ENCODE results near the gene KHK. TPM values are rescaled to one million over a fixed set of nuclear protein-coding genes. Genes with fewer than 3 reads are reported as not detected.

The KHK gene
- total and polyA plus RNA-seq, 9 of the 15 experiments (the other 6 are each of a cell fraction or from before 2014, with no cell fraction given): 1.5 to 10.7 (median 5.2) TPM

DNA sequence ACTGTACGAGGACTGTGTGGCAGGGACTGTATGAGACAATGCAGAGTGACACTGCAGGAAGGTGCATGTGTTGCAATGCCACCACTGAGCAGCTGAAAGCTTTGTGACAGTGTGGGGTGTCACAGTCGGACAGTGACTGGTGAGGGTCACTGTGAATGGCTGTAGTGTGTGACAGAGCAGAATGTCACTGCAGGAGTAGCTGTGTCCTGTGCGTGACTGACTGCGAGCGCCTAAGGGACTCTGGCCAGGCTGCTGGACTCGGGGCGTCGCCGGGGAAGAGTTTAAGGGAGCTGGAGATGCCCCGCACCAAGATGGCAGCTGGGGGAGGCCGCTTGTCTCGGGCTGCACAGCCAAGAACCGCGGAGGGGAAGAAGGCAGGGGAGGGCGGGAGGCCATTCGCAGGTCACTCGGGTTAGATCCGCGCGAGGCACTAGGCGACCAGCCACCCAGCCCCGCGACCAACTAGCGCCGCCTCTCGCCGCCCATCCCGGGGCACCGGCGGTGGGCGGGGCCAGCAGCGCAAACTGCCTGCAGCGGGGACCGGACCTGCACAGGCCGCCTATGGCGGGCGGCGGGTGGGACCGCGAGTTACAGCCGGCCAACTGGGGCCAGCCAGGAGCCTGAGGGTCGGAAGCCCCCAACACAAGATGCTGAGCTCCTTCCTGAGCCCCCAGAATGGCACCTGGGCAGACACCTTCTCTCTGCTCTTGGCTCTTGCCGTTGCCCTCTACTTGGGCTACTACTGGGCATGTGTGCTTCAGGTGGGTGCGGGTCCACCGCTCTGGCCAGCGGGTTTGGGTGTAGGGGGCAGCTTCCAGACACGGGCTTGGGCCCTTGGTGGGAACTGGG is 37.0 kb downstream of the KHK start, which contains the start of gene ABHD1 (continued):
- TF ChIP-seq, protein P1, sequence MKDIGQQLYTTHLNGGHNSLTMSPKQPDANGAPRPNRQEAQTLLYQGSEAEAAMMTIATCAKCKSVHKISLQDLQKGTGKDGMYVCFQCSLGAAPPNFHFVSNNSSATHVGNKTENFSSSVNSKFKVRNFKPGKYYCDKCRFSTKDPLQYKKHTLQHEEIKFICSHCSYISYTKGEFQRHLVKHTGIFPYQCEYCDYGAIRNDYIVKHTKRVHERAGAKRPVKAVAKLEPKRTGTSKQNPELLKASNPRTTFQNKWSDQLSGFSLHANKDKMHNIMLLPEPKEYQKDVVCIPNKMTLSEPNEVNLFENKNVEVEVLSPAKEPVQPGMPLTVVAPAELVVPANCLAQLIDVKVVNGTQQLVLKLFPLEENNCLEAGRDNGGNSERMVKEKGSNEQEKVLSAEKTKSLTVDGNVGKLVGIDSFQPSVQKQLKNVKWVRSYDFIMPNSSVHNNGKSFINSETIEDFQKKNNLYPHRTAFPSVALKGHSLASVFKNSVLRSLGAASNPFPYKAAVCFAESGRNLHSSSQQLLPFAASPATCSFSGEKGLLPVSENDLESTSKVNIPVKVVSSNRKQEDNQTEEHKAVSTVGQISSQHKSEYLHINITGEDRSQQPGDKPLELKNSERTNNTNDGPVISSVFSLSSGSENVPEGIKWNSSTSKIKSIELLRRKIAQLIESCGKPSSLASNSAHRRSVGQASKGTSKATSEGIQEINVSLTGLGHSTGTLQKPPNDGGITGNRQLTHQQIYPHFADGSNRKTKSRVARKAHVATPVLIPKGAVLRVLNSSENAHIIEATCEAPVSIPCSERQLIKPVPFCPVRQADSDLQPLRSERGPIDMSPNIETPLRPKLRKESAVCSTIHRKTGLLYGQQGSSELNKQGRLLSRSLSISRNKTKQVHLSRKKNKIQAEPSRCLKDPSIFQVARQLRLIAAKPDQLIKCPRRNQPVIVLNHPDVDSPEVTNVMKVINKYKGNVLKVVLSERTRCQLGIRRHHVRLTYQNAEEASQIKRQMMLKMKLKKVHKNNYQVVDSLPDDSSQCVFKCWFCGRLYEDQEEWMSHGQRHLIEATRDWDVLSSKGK (CRISPR knock-in tag; IDR thresholded peaks at IDR 0.05): no peak
- no peak for TF ChIP-seq PHF20 (IDR thresholded peaks at IDR 0.05; ENCODE audit: partially characterized antibody)
- TF ChIP-seq ZNF121 (CRISPR knock-in tag; conservative IDR thresholded peaks at IDR 0.05): no peak
- TF ChIP-seq ZNF444 (CRISPR knock-in tag; IDR thresholded peaks at IDR 0.05): no peak
- TF ChIP-seq EGR1 (conservative IDR thresholded peaks at IDR 0.05): no peak
- TF ChIP-seq SMAD4 (CRISPR knock-in tag; conservative IDR thresholded peaks at IDR 0.05): no peak
- TF ChIP-seq XRCC5 (IDR thresholded peaks at IDR 0.05; ENCODE audit: low read depth, low read length): no peak
- no peak for TF ChIP-seq IFI16 (CRISPR knock-in tag; IDR thresholded peaks at IDR 0.05)
- TF ChIP-seq CHD4 (IDR thresholded peaks at IDR 0.05; ENCODE audit: insufficient read depth, insufficient replicate concordance, low read depth, low read length, poor library complexity, severe bottlenecking): no peak
- TF ChIP-seq KLF10 (CRISPR knock-in tag; IDR thresholded peaks at IDR 0.05): no peak
- TF ChIP-seq ZNF12 (CRISPR knock-in tag; IDR thresholded peaks at IDR 0.05): no peak
- TF ChIP-seq ZNF165 (CRISPR knock-in tag; IDR thresholded peaks at IDR 0.05; ENCODE audit: borderline replicate concordance): no peak
- TF ChIP-seq ZNF77 (CRISPR knock-in tag; IDR thresholded peaks at IDR 0.05): no peak
- no peak for TF ChIP-seq TARDBP (IDR thresholded peaks at IDR 0.05)
- TF ChIP-seq GABPA (tag; conservative IDR thresholded peaks at IDR 0.05; ENCODE audit: low read depth): no peak
- TF ChIP-seq, protein P2, sequence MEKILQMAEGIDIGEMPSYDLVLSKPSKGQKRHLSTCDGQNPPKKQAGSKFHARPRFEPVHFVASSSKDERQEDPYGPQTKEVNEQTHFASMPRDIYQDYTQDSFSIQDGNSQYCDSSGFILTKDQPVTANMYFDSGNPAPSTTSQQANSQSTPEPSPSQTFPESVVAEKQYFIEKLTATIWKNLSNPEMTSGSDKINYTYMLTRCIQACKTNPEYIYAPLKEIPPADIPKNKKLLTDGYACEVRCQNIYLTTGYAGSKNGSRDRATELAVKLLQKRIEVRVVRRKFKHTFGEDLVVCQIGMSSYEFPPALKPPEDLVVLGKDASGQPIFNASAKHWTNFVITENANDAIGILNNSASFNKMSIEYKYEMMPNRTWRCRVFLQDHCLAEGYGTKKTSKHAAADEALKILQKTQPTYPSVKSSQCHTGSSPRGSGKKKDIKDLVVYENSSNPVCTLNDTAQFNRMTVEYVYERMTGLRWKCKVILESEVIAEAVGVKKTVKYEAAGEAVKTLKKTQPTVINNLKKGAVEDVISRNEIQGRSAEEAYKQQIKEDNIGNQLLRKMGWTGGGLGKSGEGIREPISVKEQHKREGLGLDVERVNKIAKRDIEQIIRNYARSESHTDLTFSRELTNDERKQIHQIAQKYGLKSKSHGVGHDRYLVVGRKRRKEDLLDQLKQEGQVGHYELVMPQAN (IDR thresholded peaks at IDR 0.05; ENCODE audit: borderline replicate concordance): no peak
- TF ChIP-seq, protein P3, sequence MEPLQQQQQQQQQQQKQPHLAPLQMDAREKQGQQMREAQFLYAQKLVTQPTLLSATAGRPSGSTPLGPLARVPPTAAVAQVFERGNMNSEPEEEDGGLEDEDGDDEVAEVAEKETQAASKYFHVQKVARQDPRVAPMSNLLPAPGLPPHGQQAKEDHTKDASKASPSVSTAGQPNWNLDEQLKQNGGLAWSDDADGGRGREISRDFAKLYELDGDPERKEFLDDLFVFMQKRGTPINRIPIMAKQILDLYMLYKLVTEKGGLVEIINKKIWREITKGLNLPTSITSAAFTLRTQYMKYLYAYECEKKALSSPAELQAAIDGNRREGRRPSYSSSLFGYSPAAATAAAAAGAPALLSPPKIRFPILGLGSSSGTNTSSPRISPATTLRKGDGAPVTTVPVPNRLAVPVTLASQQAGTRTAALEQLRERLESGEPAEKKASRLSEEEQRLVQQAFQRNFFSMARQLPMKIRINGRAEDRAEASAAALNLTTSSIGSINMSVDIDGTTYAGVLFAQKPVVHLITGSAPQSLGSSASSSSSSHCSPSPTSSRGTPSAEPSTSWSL (CRISPR knock-in tag; IDR thresholded peaks at IDR 0.05; ENCODE audit: borderline replicate concordance): no peak
- TF ChIP-seq ZKSCAN3 (CRISPR knock-in tag; IDR thresholded peaks at IDR 0.05): no peak
- no peak for TF ChIP-seq HDAC2 (IDR thresholded peaks at IDR 0.05)
- TF ChIP-seq POLR2A (conservative IDR thresholded peaks at IDR 0.05): no peak
- no peak for TF ChIP-seq MTA1 (IDR thresholded peaks at IDR 0.05; ENCODE audit: borderline replicate concordance)
- no peak for TF ChIP-seq SMARCA5 (IDR thresholded peaks at IDR 0.05)
- TF ChIP-seq KAT8 (IDR thresholded peaks at IDR 0.05; ENCODE audit: low read depth): no peak
- no peak for TF ChIP-seq WHSC1 (IDR thresholded peaks at IDR 0.05; ENCODE audit: low read length)
- no peak for TF ChIP-seq KDM1A (IDR thresholded peaks at IDR 0.05)
